ENCODE measurements around the gene SPAG5.
A peak's percentile ranks its signal among the peaks of the same experiment; 100 is the strongest.
"Not testable (repeated sequence)": the region's sequence is repeated elsewhere in the genome, so short reads cannot be mapped to it uniquely, and the experiment has no call there.

Gene SPAG5

DNA sequence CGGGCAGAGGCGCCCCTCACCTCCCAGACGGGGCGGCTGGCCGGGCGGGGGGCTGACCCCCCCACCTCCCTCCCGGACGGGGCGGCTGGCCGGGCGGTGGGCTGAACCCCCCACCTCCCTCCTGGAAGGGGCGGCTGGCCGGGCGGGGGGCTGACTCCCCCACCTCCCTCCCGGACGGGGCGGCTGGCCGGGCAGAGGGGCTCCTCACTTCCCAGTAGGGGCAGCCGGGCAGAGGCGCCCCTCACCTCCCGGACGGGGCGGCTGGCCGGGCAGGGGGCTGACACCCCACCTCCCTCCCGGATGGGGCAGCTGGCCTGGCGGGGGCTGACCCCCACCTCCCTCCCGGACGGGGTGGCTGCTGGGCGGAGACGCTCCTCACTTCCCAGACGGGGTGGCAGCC lies 5.2 kb upstream of the SPAG5 start:
- DNase-seq (ENCODE audit: low read depth) = not testable (repeated sequence)

DNA sequence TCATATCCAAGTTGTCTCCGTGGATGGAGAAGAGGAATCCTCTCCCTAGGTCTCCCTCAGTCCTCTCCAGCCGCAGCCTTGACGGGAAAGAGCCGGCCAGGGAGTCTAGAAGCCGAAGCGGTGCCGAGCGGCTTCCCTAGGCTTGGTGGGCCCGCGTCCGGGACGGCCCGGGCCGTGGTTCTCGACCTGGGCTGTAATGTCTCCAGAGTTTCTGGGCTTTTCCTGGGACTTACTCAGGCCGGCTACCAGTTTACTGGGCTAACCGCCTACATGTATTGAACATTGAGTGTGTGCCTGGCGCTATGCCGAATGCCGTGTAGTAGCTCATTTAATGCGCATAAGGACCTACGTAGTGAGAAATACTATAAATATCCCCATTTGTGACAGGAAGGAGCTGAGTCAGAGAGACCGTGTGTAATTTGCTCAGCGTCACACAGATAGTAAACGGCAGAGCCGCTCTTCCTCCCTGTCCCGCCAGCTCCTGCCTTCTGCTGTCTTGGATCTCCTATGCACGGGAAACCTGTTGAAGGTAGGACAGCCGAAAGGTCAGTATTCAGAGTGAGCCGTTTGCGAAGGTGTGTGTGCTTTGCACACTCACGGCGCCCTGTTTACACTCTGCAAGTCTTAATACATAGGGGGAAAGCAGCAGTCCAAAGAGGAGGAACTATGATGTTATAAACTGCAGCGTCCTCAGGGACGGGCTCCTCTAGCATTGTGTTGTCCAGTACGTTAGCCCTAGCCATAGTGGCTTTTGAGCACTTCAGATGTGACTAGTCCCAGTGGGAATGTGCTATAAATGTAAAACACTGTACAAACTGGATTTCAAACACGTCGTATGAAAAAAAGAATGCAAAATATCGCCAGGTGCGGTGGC lies 723 bp upstream of the SPAG5 start:
- peak; percentile 52 for DNase-seq (ENCODE audit: low read depth)

GRCh38 chr17:28598389-28598788 lies 436 bp downstream of the SPAG5 start:
- no peak for DNase-seq (ENCODE audit: low read depth)

- no peak for DNase-seq (ENCODE audit: low read depth)
Measured at GRCh38 chr17:28597606-28598383, 1.0 kb downstream of the SPAG5 start.

- DNase-seq (ENCODE audit: low read depth) = no peak
Measured at GRCh38 chr17:28592260-28592659, 6.6 kb downstream of the SPAG5 start.

DNA sequence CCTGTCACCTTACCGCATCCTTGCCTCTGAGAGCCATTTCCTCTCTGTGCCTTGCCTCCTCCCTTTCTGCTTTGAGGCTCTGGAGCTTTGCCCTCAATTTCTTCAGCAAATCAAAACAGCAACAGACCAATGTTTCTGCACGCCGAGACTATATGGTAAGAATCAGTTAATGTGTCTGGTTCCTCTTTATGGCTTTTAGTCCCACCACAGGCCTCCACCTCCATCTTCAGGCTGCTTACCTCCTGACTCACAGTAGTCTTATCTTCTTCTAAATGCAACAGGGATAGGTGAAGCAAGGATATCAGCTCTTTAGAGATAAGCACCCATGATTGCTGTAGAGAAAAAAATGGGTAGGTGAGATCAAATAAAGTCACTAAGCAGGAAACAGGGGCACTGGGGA lies 13.0 kb downstream of the SPAG5 start:
- no peak for DNase-seq (ENCODE audit: low read depth)

GRCh38 chr17:28584434-28584833 lies 14.4 kb downstream of the SPAG5 start:
- DNase-seq (ENCODE audit: low read depth) = no peak

GRCh38 chr17:28582513-28582912 lies 16.3 kb downstream of the SPAG5 start:
- DNase-seq (ENCODE audit: low read depth) = no peak

DNA sequence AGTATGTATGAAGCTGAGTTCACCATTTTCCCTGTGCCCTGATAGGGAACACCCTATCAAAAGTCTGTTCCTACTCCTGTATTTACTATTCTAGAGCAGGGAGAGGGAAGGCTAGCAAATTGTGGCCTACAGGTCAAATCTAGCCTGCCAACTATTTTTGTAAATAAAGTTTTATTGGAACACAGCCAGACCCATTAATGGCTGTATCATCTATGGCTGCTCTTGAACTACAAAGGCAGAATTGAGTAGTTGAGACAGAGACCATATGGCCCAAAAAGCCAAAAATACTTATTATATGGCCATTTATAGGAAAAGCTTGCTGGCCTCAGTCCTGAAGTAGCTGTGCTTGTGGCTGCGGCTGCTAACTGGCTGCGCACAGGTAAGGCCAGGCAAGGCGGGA lies 17.9 kb downstream of the SPAG5 start:
- DNase-seq (ENCODE audit: low read depth) = no peak

GRCh38 chr17:28579526-28579925 lies 19.3 kb downstream of the SPAG5 start:
- no peak for DNase-seq (ENCODE audit: low read depth)

- DNase-seq (ENCODE audit: low read depth) = no peak
Measured at GRCh38 chr17:28578246-28579195, 20.3 kb downstream of the SPAG5 start.

DNA sequence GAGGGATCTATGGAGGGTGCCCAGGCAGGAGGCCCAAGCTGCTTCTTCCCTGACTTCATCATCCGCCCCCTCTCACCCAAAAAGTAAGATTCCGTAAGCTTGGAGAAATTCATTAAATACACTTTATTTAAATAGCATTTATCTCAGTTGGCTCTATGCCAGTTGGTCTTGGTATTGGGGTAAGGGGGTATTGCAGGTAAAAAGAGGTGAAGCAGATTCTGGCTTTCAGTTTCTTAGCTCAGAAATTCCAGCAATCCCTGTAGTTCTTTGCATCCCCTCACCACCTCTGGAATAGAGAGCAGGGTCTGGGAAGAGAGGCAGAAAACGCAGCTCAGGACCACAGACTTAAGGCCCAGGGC lies 21.4 kb downstream of the SPAG5 start:
- DNase-seq (ENCODE audit: low read depth) = no peak

GRCh38 chr17:28576758-28577465 lies 21.9 kb downstream of the SPAG5 start, which contains the start of gene ALDOC:
Gene ALDOC, minus strand, starts transcription at chr17:28576895. Its CDS starts 1,363 bp downstream, at chr17:28575532.
- peak; percentile 98 for DNase-seq (ENCODE audit: low read depth)

DNA sequence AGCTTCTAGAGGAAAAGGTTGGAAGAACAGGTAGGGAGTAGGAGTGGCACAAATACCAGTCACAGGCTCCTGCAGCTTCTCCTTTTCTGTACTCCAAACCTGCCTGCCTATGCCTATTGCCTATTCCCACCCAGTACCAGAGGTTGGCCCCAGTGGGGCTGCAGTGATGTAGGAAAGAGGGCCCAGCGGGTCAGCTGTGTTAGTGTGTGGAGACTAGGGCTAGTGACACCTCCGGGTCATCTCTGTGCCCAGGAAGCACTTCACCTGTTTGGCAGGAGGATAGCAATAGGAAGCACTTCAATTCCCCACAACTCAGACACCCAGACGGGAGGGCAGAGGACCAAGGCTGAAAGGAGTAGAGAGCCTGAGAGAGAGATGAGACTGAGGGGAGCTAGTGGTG lies 22.8 kb downstream of the SPAG5 start:
- not testable (repeated sequence) for DNase-seq (ENCODE audit: low read depth)

DNA sequence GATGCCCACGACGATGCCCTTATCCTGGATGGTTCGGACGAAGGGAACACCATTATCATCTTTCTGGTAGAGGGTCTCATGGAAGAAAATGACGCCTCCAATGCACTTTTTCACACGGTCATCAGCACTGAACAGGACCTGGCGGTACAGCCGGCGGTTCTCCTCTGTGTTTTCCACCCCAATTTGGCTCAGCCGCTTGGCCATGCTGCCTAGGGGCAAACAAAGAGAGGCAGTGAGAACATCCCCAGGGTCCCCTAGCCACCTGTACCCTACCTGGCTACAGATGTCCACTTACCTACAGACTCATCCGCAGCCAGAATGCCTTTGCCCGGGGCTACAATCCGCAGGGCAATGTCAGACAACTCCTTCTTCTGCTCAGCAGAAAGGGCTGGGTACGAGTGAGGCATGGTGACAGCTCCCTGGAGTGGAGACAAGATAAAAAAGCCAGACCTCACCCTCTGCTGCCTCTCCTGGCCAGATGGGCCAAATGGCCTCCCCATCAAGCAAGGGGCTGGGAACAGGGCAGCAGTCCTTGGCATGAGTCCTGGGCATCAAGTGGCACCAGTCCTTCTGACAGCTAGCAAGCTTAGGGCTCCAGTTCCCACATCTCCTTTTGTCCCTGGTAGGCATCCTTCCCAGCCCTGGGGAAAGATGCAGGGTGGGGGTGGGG lies 23.6 kb downstream of the SPAG5 start:
- DNase-seq (ENCODE audit: low read depth) = no peak

DNA sequence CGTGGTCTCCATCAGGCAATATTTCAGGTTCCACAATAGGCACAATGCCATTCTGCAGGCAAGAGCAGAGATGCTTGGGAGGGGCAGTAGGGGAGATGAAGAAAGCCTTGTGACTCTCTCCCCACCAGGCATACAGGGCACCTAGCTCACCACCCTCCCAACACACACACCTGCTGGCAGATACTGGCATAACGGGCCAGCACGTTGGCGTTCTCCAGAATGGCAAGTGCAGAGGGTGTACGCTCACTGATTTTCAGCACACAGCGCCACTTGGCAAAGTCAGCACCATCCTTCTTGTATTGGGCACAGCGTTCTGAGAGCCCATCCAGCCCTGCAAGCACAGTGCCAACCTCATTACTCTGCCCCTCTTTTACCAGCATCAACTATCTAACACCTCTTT lies 24.3 kb downstream of the SPAG5 start:
- no peak for DNase-seq (ENCODE audit: low read depth)

GRCh38 chr17:28573966-28574480 lies 24.8 kb downstream of the SPAG5 start:
- no peak for DNase-seq (ENCODE audit: low read depth)

DNA sequence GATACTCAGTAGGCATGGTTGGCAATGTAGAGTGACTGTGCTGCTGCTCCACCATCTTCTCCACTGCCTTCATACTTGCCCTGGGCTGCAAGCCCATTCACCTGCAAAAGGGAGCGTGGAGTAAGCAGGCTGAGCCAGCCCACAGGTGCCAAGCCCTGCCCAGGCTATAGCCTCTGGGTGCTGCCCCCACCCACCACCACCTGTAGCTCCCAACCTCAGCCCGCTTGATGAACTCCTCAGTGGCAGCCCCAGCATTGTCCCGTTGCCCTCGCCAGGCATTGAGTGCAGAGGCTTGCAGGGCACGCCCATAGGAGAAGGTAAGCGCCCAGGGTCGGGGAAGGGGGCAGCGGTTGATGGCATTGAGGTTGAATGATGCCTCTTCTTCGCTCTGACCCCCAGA lies 25.3 kb downstream of the SPAG5 start:
- no peak for DNase-seq (ENCODE audit: low read depth)

GRCh38 chr17:28573040-28573380 lies 25.8 kb downstream of the SPAG5 start:
- no peak for DNase-seq (ENCODE audit: low read depth)

DNA sequence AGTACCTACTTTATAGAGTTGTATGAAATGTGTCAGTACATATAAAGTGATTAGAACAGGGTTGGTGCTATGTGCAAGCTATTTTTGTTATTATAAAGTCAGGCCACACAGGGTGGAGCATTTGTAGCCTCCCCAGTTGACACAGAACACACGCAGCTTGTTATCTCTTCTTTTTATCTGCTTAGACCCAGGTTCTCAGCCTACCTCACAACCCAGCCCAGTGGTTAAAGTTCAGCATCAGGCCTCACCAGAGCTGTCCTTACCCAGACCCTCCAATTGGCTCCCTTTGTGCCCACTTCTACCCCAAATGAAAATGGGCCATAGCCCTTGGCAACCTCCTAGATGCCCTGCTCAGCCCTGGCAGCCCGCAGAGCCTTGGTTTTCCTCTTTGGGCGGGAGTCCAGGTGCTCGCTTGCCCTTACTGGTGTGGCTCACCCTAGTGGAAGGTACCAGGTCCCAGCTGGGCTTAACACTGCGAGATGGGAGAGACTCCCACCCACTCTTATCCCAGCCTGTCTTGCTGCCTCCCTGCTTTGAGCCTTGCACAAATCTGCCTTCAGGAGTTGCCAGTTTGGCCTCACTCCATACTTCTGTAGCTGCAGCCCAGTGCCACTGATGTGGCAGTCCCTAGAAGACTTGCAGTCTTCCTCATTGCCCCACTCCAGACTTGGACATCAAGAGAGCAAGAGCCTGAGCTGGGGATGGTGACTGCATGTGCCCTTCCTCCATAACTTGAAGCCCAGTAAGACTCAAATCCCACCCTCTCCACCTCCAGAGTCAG lies 26.4 kb downstream of the SPAG5 start:
- DNase-seq (ENCODE audit: low read depth) = no peak
